IMR-90 (cell line): Measurements from ENCODE around the gene SVEP1.

Source experiments
- CTCF ChIP-seq: conservative IDR thresholded peaks from 2 replicates; pipeline ENCODE4 v1.5.1; 2012; ENCODE audit warnings: mild to moderate bottlenecking, low read depth, low read length, improper control_type of control experiment
- MXI1 ChIP-seq: IDR thresholded peaks from 2 replicates; pipeline ENCODE4 v1.6.1; 2012; ENCODE audit warnings: low read depth, mild to moderate bottlenecking, low read length, moderate library complexity, borderline replicate concordance
- POLR2A ChIP-seq: IDR thresholded peaks from 2 replicates; pipeline ENCODE4 v1.6.1; 2012; ENCODE audit warnings: mild to moderate bottlenecking, low read depth, low read length
- RAD21 ChIP-seq: IDR thresholded peaks from 2 replicates; pipeline ENCODE4 v1.6.1; 2012; ENCODE audit warnings: low read length, improper control_type of control experiment

GRCh38 chr9:110465190-110465589, 114.4 kb downstream of the SVEP1 start:
- TF ChIP-seq CTCF (no peak), RAD21 (no peak), POLR2A (no peak), MXI1 (no peak)
